ENCODE data around the gene ZNF862.
"Not testable (repeated sequence)": the region's sequence is repeated elsewhere in the genome, so short reads cannot be mapped to it uniquely, and the experiment has no call there.

ZNF862 gene

DNA sequence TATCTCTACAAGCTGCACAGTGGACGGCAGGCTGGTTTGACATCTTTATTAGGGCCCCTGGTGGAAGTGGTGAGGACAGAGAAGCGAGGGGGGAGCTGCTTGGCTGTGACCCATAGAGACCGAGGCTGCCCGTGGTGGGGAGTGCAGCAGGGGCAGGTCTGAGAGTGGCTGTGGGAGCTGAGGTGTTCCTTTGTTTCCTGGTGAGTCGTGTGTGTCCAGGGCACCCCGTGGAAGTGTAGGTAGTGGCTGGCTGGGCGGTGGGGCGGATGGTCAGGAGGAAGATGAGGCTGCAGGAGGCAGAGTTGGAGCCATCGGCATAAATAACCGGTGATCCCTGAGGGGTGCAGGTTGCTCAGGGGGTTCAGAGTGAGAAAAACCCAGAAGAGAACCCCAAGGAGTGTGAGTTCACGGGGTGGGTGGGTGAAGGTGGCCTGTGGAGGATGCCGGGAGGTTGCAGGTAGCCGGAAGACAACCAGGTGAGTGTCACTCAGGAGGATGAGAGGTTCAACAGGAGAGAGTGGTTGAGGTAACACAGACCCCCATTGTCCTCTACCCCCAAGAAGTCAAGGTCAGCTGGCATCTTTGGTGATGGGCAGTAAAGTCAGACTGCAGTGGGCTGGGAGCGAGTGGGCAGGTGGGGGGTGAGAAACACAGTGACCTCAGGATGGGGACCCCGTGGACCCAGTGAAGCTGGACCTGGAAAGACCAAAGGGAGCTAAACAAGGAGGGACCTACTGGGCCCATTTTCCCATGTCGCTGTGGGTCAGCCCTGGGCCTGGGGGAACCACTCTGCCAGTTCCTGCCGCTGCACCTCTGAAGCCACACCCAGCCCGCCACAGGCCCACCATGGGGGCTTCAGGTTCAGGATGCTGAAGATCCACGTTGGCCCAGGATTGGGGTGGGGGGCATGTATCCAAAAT lies 43.4 kb downstream of the ZNF862 start:
- no peak for DNase-seq (ENCODE audit: low spot score)

DNA sequence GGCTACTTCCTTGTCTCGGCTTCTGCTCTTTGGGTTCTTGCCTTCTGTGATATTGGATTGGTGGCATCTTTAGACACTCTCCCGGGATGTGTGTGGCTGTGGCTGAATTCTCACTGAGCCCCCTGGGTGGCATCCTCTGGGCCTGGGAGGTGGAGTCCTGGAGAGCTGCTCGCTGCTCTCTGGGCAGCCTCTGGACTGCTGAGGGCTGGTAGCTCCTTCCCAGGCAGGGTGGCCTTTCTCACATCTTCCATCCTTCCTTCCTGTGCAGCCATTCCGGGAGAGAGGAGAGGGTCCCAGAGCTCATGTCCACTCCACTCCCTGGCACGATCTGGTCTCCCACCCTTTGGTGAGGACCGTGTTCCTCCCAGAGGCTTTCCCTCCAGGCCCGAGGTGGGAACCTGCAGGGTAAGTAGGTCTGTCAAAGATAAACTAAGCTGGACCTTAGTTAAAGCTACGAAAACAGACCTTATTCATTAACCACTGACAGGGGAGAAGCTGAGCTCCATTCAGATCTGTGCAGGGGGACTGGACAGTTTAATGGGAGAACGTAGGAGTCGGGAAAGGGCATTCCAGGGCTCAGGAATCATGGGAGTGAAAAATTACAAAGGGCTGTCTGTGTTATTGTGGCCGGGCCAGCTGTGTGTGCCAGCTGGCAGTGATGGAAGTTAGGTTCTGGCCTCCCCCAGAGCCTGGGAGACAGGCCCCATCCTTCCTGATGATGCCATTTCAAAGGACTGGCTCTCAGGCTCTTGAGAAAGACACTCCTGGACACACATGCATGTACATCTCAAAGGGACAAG lies 44.3 kb downstream of the ZNF862 start:
- DNase-seq (ENCODE audit: low spot score), result no peak

DNA sequence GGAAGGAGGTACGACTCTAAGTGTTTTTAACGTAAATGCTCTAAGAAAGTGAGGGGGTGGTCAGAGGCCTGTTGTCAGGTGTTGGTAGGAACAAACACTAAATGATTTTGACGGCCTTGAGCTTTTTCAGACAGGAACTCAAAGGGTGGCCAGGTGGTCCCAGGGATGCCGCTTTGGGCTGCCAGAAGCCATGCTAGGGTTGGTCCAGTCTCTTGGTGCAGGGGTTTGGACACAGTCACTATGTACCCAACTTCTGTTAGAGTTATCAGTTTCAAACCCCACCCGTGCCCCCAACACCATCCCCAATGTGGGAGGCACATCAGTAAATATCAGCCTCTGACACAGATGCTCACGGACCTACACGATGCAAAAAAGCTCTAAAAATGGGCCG lies 44.9 kb downstream of the ZNF862 start:
- DNase-seq (ENCODE audit: low spot score), result no peak

DNA sequence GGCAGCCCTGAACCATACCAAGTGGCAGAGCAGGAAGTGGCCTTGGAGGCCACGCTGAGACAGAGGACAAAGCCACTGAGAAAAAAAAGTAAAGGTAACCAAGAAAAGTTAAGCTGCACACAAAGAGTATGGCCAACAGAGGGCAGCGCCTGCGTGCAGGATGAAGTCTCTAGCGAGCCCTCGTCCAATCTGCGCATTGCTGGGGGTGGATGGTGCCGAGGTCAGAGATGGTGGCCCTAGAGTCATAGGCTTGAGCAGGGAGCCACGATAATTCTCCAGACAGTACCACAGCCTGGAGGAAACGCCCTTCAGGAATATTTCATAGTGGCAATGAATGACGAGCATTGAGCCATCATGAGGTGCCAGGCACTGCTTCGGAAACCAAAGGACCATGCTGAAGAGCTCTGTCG lies 45.3 kb downstream of the ZNF862 start:
- peak; percentile 52 for DNase-seq (ENCODE audit: low spot score)

DNA sequence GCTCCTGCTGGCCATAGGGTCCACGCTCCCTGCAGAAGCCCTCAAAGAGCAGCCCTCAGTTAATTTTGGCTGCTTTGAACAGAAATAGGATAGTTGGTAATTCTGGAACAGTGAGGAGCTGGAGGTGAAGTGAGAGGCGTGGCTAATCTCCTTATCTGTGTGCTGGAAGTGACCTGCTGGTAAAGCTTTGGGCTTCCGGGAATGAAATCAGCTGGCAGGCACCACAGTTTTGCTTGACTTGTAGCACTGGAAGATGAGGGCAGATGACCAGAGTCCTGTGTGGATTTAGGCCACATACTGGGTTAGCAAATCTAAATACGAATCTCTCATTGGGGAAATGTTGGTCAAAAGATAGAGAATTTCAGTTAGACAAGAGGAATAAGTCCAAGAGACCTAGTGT lies 45.8 kb downstream of the ZNF862 start:
- DNase-seq (ENCODE audit: low spot score), result no peak

DNA sequence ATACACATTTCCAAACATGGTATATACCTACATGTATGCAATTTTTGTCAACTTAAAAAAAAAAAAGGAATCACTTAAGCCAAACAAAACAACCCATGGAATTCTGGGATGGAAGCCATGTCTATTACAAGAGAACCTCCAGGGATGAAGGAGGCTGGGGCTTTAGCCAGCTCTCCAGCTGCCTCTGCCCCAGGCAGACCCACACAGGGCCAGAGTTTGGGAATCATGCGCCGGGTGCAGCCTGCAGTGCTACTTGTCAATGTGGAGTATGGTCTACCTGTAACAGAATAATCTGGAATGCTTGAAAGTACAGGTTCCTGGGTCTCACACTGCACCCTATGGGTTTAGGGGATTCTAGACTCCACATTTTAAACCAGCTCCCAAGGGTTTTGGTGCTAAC lies 46.4 kb downstream of the ZNF862 start:
- DNase-seq (ENCODE audit: low spot score), result no peak

DNA sequence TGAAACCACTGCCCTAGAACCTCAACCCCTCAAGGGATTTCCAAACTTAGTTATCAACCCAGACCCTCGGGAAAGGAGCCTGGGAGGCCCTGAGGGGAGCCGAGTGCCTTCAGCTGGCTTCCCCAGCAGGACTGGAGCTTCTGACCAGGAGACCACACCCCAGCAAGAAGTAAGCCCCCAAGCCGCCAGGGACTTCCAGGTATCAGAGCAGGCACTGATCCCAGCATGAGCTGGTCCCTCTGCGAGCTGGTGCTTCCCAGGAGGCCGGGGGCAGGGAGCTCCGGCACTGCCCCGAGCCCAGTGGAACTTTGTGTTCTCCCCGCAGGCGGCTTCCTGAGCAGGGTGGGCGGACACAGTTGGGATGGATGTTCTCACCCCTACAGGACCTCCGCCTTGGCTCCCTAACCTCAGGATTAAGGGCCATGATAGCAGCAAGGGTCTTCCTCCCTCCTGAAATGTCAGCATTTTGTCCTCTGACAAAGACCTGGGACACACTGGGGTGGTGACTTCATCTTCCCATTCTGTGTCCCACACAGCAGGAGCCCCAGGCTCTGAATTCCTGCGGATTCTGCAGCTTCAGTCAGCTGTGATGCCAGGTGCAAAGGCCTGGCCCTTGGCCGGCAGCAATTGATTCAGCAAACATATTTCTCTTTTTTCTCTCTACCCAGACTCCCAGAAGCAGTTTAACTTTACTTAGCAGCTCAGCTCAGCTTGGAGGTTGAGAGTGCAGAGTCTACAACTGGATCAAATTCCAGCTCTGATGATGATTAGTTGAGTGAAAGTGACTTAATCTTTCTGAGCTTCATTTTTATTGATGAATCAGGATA lies 47.2 kb downstream of the ZNF862 start:
- DNase-seq (ENCODE audit: low spot score), result no peak

DNA sequence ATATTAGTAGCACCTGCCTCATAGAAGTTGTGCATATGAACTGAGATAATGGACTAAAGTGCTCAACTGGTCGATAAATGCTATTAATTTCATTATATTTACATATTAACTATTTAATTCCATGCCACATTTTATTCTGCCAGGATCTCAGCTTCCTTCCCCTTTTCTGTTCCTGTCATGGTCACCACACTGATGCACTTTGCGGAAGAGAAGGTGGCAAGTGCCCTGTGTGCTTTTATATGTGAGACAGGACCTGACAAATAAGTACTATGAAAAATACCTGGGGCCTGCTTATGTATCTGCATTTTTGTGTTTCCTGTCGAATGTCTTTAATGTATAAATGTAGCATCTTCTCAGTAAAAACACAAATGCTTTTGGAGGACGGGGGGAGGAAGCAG lies 47.8 kb downstream of the ZNF862 start:
- no peak for DNase-seq (ENCODE audit: low spot score)

DNA sequence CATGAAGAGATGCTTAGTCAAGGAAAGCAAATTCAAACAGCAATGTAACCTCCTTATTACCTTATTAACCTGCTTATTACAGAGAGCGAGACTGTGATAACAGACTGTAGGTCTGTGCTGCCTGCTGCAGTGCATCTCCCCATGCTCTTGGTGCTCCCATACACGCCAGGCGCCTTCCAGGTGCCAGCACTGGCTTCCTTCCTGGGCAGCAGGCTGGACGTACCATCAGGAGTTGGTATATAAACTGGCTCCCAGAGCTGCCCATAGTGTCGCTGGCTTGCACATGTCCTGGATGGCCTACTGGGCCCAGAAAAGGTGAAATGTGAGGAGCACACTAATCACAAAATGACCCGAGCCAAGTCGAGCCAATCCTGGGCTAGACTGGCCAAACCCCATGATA lies 49.1 kb downstream of the ZNF862 start:
- DNase-seq (ENCODE audit: low spot score), result no peak

DNA sequence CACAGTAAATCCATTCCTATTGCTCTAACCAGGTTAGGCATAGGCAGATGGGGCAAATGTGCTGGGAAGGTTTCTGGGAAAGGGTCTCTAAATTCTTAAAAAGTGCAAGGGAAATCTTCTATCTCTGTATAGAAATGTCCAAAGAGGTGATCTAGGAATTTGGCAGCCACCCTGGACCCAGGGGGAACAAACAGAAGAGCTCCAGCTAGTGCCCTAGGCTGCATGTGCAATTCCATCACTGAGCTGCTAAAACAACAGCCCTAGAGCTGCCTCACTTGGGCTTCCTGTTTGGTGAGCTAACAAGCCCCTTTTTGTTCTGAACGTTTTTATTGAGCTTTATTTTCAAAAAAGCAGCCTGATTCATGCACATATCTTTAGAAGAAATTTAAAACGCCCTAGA lies 52.5 kb downstream of the ZNF862 start:
- DNase-seq (ENCODE audit: low spot score), result not testable (repeated sequence)

DNA sequence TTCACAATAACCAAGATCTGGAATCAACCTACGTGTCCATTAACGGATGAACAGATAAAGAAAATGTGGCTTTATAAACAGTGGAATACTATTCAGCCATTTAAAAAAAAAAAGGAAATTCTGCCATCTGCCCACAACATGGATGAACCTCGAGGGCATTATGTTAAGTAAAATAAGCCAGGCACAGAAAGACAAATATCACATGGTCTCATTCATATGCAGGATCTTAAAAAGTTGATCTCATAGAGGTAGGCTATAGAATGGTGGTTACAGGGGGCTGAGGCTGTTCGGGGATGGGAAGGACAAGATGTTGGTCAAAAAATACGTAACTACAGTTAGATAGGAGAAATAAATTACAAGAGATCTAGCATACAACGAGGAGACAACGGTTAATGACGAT lies 56.8 kb downstream of the ZNF862 start:
- DNase-seq (ENCODE audit: low spot score), result not testable (repeated sequence)

DNA sequence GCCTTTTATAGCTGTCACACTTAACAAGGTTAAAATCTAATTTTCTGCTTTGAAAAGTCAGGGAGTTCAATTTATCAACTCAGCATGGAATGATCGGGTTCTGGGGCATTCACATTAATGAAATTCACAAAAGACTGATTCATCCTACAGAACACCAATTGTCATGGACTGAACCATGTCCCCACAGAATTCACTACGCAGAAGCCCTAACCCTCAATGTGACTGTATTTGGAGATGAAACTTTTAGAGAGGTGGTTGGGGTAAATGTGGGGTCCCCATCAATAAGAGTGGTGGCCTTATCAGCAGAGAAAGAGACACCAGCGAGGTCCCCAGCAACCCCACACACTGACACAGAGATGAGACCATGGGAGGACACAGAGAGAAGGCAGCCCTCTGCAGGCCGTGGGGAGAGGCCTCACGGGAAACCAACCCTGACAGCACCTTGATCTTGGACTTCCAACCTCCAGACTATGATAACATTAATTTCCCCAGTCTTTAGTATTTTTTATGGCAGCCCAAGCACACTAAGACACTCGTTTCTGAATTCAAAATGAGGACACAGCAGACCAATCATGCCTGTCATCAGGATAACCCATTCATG lies 69.7 kb downstream of the ZNF862 start:
- DNase-seq (ENCODE audit: low spot score), result not testable (repeated sequence)

DNA sequence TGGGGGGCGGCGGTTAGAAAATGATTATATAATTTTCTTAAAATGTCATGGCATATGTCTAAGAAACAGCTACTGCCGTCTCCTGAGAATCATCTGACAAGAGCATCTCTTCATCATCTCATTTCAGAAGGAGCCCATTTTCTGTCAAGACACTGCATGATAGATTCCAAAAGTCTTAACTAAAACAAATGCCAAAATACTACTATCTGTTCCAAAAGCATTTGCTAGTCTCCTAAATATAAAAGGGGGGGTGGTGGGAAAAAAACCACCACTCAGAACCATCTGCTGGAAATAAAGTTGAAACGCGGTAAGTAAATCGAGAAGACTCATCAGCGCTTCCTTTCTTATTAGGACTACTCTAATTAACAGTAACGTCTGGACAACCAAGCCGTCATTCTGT lies 72.0 kb downstream of the ZNF862 start:
- not testable (repeated sequence) for DNase-seq (ENCODE audit: low spot score)

DNA sequence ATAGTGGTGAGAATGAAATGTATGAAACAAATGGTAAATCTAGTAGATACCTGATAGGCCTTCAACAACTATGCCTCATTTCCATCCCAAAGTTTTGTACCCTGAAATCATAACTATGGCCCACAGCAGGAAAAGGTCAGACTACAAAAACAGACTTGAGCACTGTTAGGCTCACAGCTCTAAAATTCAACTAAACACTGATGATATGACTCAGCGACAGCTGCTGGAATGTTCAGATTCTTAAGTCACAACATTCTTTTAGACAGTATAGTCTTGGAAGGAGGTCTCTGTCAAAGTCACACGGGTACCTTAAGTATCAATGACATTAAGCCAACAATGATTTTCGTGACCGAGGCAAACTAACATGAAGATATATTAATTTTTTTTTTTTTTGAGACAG lies 74.0 kb downstream of the ZNF862 start:
- DNase-seq (ENCODE audit: low spot score), result not testable (repeated sequence)

All from CD4-positive, alpha-beta T cell treated with Interleukin-2 at 100 ng/mL for 4 hours (primary cell).